Hepatocyte (in vitro differentiated cells): ENCODE data around the gene SOX10.

Source experiments
- EZH2phosphoT487 ChIP-seq: fragments of 200-600 bp; sonication (generic); IDR thresholded peaks from one replicate; pipeline ENCODE4 v1.6.1; 2018; ENCODE audit warnings: antibody characterized with exemption, mild to moderate bottlenecking, low read depth, moderate library complexity; ENCODE audit not compliant: unreplicated experiment, severe bottlenecking
- TF ChIP-seq, protein P1 (sequence below): fragments of 200-600 bp; sonication (generic); IDR thresholded peaks from 2 replicates; pipeline ENCODE4 v1.5.1; 2016; ENCODE audit warnings: antibody characterized with exemption, mild to moderate bottlenecking; ENCODE audit not compliant: poor library complexity

DNA sequence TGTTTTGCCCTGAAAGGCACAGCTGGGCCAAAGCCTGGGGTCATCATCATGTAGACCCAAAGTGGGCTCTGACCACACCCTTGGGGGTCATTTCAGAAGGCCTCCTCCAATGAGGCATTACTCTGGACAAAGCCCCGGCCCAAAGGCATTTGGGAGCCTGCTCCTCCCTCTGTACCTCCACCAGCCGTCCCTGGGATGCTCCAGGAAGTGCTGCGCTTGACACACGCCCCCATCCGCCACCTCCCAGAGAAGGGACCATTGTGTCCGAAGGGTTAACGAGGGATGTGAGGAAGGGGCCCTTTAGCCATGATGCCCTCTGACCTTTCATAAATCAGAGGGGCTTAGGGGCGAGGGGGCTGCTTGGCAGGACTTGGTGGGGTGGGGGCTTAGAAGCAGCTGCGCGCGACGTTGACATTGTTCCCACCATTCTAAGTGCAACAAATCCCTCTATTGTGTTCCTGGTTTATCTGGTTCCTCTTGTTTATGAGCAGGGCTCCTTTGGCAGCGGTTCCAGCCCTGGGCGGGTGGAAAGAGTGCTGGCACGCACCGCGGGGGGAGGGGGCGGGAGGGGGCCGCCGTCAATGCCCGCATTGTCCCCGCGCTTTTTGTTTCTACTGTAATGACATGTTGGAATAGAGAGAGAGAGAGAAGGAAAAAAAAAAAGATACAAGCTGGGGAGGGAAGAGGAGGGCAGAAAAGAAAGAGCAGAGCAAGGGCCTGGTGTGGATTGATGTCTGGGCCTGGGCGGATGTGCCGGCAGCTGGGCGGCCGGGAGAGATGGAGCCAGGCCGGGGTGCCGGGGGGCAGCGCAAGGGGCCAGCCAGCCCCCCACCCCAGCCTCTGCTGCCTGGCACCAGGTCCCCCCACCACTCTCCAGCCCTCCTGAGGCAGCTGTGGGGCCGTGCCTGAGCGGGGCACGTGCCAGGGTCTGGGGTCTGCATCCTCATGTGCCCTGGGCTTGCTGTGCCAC is 32.1 kb upstream of the SOX10 start:
- TF ChIP-seq, protein P1, sequence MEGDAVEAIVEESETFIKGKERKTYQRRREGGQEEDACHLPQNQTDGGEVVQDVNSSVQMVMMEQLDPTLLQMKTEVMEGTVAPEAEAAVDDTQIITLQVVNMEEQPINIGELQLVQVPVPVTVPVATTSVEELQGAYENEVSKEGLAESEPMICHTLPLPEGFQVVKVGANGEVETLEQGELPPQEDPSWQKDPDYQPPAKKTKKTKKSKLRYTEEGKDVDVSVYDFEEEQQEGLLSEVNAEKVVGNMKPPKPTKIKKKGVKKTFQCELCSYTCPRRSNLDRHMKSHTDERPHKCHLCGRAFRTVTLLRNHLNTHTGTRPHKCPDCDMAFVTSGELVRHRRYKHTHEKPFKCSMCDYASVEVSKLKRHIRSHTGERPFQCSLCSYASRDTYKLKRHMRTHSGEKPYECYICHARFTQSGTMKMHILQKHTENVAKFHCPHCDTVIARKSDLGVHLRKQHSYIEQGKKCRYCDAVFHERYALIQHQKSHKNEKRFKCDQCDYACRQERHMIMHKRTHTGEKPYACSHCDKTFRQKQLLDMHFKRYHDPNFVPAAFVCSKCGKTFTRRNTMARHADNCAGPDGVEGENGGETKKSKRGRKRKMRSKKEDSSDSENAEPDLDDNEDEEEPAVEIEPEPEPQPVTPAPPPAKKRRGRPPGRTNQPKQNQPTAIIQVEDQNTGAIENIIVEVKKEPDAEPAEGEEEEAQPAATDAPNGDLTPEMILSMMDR, result no peak
- TF ChIP-seq EZH2phosphoT487, result no peak
